H1 (cell line): Measurements from ENCODE around the gene ANAPC5. TPM values are rescaled to one million over a fixed set of nuclear protein-coding genes. Genes with fewer than 3 reads are reported as not detected.

Experiments
- CTCF ChIA-PET: fragments of 300-600 bp; sonication (Branson Sonifier 250); formaldehyde crosslinking; loops from one replicate; lab custom pipeline; 2021; ENCODE audit not compliant: partially characterized antibody; lab: Charles Lee
- POLR2A ChIA-PET: fragments of 300-600 bp; sonication (Branson Sonifier 250); formaldehyde crosslinking; loops from one replicate; lab custom pipeline; 2021; ENCODE audit warnings: inconsistent platforms; ENCODE audit not compliant: partially characterized antibody; lab: Charles Lee
- DNase-seq, 2 experiments: peaks; one replicate each; pipeline versions ENCODE4 v3.0.0 to v3.0.0-alpha.2; 2010 to 2022; ENCODE audit warnings: low spot score in 2 of 2, low read depth in 1 of 2, mixed read lengths in 1 of 2
- FAIRE-seq: peaks from 2 replicates; lab custom pipeline; 2011; peaks lifted over from hg19 to GRCh38; lab: Jason Lieb, UNC
- H2AFZ ChIP-seq: 2 replicates; pipeline ENCODE4 v1.8.1; 2012; ENCODE audit warnings: low read length, inconsistent platforms
- H2AK5ac ChIP-seq: 2 replicates; pipeline ENCODE4 v1.6.1; 2013; ENCODE audit warnings: low read depth, low read length
- H2BK120ac ChIP-seq: replicated peaks from 2 replicates; pipeline ENCODE3; 2013; ENCODE audit warnings: low read depth, low read length, inconsistent platforms
- H2BK12ac ChIP-seq: 2 replicates; pipeline ENCODE4 v1.6.1; 2013; ENCODE audit warnings: low read depth, low read length
- H2BK15ac ChIP-seq: 2 replicates; pipeline ENCODE4 v1.6.1; 2013; ENCODE audit warnings: low read length
- H2BK20ac ChIP-seq: 2 replicates; pipeline ENCODE4 v1.6.1; 2013; ENCODE audit warnings: low read length
- H2BK5ac ChIP-seq: 2 replicates; pipeline ENCODE4 v1.6.1; 2013; ENCODE audit warnings: low read depth, low read length
- H3K14ac ChIP-seq: 2 replicates; pipeline ENCODE4 v1.6.1; 2013; ENCODE audit warnings: inconsistent platforms; ENCODE audit not compliant: insufficient read length
- H3K18ac ChIP-seq: 2 replicates; pipeline ENCODE4 v1.6.1; 2013; ENCODE audit warnings: low read length; ENCODE audit errors: extremely low read depth
- H3K23ac ChIP-seq: 2 replicates; pipeline ENCODE4 v1.6.1; 2013; ENCODE audit warnings: inconsistent platforms; ENCODE audit not compliant: insufficient read length
- H3K23me2 ChIP-seq: 2 replicates; pipeline ENCODE4 v1.6.1; 2013; ENCODE audit warnings: low read depth, low read length
- H3K27ac ChIP-seq: 2 replicates; pipeline ENCODE4 v1.6.1; 2011; ENCODE audit warnings: low read depth, low read length, inconsistent platforms
- H3K27me3 ChIP-seq, 4 experiments: replicated peaks in 1 of 4; 1 replicate in 1 of 4; 2 replicates in 3 of 4; pipeline versions ENCODE4 v1.6.1 to v1.8.1; 2011 to 2013; ENCODE audit warnings: low read length in 3 of 4, mild to moderate bottlenecking in 3 of 4, inconsistent platforms in 2 of 4, mixed read lengths in 2 of 4, moderate library complexity in 1 of 4; ENCODE audit not compliant: control insufficient read depth in 3 of 4, insufficient read depth in 3 of 4; ENCODE audit errors: extremely low read depth in 1 of 4
- H3K36me3 ChIP-seq, 4 experiments: 2 replicates each; pipeline versions ENCODE4 v1.6.1 to v1.8.1; 2011 to 2013; ENCODE audit warnings: mild to moderate bottlenecking in 4 of 4, low read length in 3 of 4, moderate library complexity in 2 of 4, control low read depth in 1 of 4, inconsistent platforms in 1 of 4; ENCODE audit not compliant: insufficient read depth in 4 of 4, control insufficient read depth in 2 of 4
- H3K4ac ChIP-seq: replicated peaks from 2 replicates; pipeline ENCODE3; 2013; ENCODE audit warnings: low read length, low read depth, mixed read lengths, inconsistent platforms; ENCODE audit not compliant: insufficient read length
- H3K4me1 ChIP-seq, 4 experiments: replicated peaks in 1 of 4; 1 replicate in 1 of 4; 2 replicates in 3 of 4; pipeline versions ENCODE4 v1.6.1 to v1.8.1; 2011 to 2013; ENCODE audit warnings: low read length in 3 of 4, inconsistent platforms in 2 of 4, mixed read lengths in 1 of 4; ENCODE audit not compliant: insufficient read depth in 4 of 4, control insufficient read depth in 3 of 4
- H3K4me2 ChIP-seq, 2 experiments: 2 replicates each; pipeline versions ENCODE4 v1.6.1 to v1.8.1; 2011 to 2013; ENCODE audit warnings: low read depth in 2 of 2, low read length in 2 of 2, control low read depth in 1 of 2, inconsistent platforms in 1 of 2, mild to moderate bottlenecking in 1 of 2; ENCODE audit not compliant: insufficient read depth in 1 of 2
- H3K4me3 ChIP-seq, 4 experiments: fragments of 200-600, 300-600 bp in 1 of 4; sonication (generic), shearing (Covaris generic), sonication (Bioruptor Twin) in 1 of 4; 2 replicates each; pipeline versions ENCODE4 v1.5.1 to v1.8.1; 2011 to 2016; ENCODE audit warnings: low read length in 4 of 4, low read depth in 3 of 4, control low read depth in 2 of 4, inconsistent platforms in 2 of 4, mild to moderate bottlenecking in 2 of 4, mixed read lengths in 1 of 4, moderate library complexity in 1 of 4; ENCODE audit not compliant: insufficient read depth in 2 of 4; ENCODE audit errors: extremely low read depth in 1 of 4
- H3K56ac ChIP-seq: replicated peaks from 2 replicates; pipeline ENCODE3; 2013; ENCODE audit warnings: low read depth, mild to moderate bottlenecking, mixed read lengths, low read length, inconsistent platforms; ENCODE audit not compliant: insufficient read length
- H3K79me1 ChIP-seq: 2 replicates; pipeline ENCODE4 v1.6.1; 2013; ENCODE audit warnings: low read depth, low read length, control low read depth
- H3K79me2 ChIP-seq, 2 experiments: 2 replicates each; pipeline versions ENCODE4 v1.6.1 to v1.8.1; 2012 to 2013; ENCODE audit warnings: low read length in 2 of 2, mild to moderate bottlenecking in 2 of 2, inconsistent platforms in 1 of 2; ENCODE audit not compliant: insufficient read depth in 2 of 2, control insufficient read depth in 1 of 2
- H3K9ac ChIP-seq, 4 experiments: replicated peaks in 1 of 4; 1 replicate in 1 of 4; 2 replicates in 3 of 4; pipeline versions ENCODE4 v1.6.1 to v1.8.1; 2011 to 2013; ENCODE audit warnings: low read depth in 3 of 4, low read length in 3 of 4, control low read depth in 2 of 4, mild to moderate bottlenecking in 2 of 4, moderate library complexity in 2 of 4, inconsistent platforms in 1 of 4; ENCODE audit errors: extremely low read depth in 1 of 4
- H3K9me3 ChIP-seq, 2 experiments: 2 replicates each; pipeline versions ENCODE4 v1.6.1 to v1.8.1; 2012 to 2013; ENCODE audit warnings: mild to moderate bottlenecking in 2 of 2, moderate library complexity in 2 of 2, control low read depth in 1 of 2, inconsistent platforms in 1 of 2, low read depth in 1 of 2, low read length in 1 of 2, mixed read lengths in 1 of 2; ENCODE audit not compliant: insufficient read depth in 2 of 2
- H4K20me1 ChIP-seq, 2 experiments: replicated peaks in 1 of 2; 2 replicates each; pipeline versions ENCODE3 to v1.8.1; 2011 to 2013; ENCODE audit warnings: inconsistent platforms in 2 of 2, low read length in 2 of 2, mild to moderate bottlenecking in 1 of 2; ENCODE audit not compliant: insufficient read depth in 2 of 2, control insufficient read depth in 1 of 2
- H4K5ac ChIP-seq: 2 replicates; pipeline ENCODE4 v1.6.1; 2013; ENCODE audit warnings: low read length, low read depth, mixed read lengths, inconsistent platforms; ENCODE audit not compliant: insufficient read length
- H4K8ac ChIP-seq: 2 replicates; pipeline ENCODE4 v1.8.0; 2013; ENCODE audit warnings: mild to moderate bottlenecking, moderate library complexity, low read length, inconsistent platforms; ENCODE audit not compliant: insufficient read depth; ENCODE audit errors: extremely low read depth
- H4K91ac ChIP-seq: replicated peaks from 2 replicates; pipeline ENCODE3; 2013; ENCODE audit warnings: low read length, mixed read lengths, inconsistent platforms; ENCODE audit not compliant: insufficient read length
- BCL11A ChIP-seq, 2 experiments: IDR thresholded peaks; one replicate each; pipeline ENCODE4 v1.6.1; 2011; ENCODE audit warnings: low read depth in 2 of 2, low read length in 2 of 2, mild to moderate bottlenecking in 2 of 2
- BRCA1 ChIP-seq: IDR thresholded peaks from 2 replicates; pipeline ENCODE4 v1.6.1; 2012; ENCODE audit warnings: low read depth, low read length, improper control_type of control experiment
- KDM5A ChIP-seq: fragments of 200-600 bp; IDR thresholded peaks from 2 replicates; pipeline ENCODE4 v1.7.1; 2012; ENCODE audit warnings: mild to moderate bottlenecking, low read length, inconsistent platforms, mixed read lengths
- WGBS, 2 experiments: shearing (Covaris generic) in 1 of 2; methylation state at CpG; one replicate each; pipeline versions ENCODE4 v1.1.6 to v1.1.7; 2013 to 2015; ENCODE audit warnings: low lambda C conversion rate in 2 of 2, mixed read lengths in 2 of 2, inconsistent platforms in 1 of 2, low coverage in 1 of 2, missing lambda C conversion rate in 1 of 2; ENCODE audit not compliant: insufficient replicate concordance in 2 of 2, insufficient coverage in 1 of 2, insufficient read length in 1 of 2; ENCODE audit errors: extremely low coverage in 1 of 2, missing lambda C conversion rate in 1 of 2; 5-methylcytosine and 5-hydroxymethylcytosine counted together
- polyA plus RNA-seq, 7 experiments: library from polyadenylated mRNA; depleted of rRNA in 3 of 7; stranded (reverse) in 5 of 7; unstranded in 2 of 7; fragments of >200 nt in 5 of 7; fragments of 200-250 nt in 2 of 7; gene quantifications; 1 replicate in 5 of 7; 2 replicates in 1 of 7; 4 replicates in 1 of 7; pipeline versions ENCODE4 v1.2.1 to v1.2.3, GENCODE V29; 2011 to 2013; ENCODE audit warnings: missing spikeins in 2 of 7, mixed read lengths in 2 of 7
- total RNA-seq: library from RNA; stranded (reverse); fragmentation: NEBNext Ultra II Directional; extraction: Animal tissue kit (Norgen Biotek cat#: 25700); gene quantifications from 2 replicates; pipeline ENCODE4 v1.2.1, GENCODE V29; 2021
- TF ChIP-seq, protein P1 (sequence below): IDR thresholded peaks from 2 replicates; pipeline ENCODE4 v1.6.1; 2012; ENCODE audit warnings: low read length, inconsistent platforms

The ANAPC5 gene
- total and polyA plus RNA-seq, 2 of the 8 experiments (the other 6 are each of a cell fraction or from before 2014, with no cell fraction given) = 103 to 127 TPM

DNA sequence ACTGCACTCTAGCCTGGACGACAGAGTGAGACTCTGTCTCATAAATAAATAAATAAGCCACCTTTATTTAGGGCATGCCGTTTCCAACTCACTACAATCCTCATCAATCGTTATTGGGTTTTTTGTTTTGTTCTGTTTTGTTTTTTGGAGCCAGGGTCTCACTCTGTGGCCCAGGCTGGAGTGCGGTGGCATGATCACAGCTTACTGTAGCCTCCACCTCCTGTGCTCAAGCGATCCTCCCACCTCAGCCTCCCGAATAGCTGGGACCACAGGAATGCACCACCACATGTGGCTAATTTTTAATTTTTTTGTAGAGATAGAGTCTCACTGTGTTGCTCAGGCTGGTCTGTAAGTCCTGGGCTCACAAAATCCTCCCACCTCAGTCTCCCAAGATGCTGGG is 3.6 kb upstream of the ANAPC5 start:
- Histone ChIP-seq H3K4me1 (0 out of 7 replicates have a peak, but pooled peaks cover 0 to 2% (median 0%) of the 10 kb centered on the region in 4 experiments), H4K91ac (no peak overlapping the region), H3K9me3 (no peaks in the 10 kb centered on the region), H3K56ac (no peak overlapping the region), H3K27me3 (no peaks in the 10 kb centered on the region), H3K4me3 (no peak overlapping the region), H2BK5ac (no peak overlapping the region), H2BK15ac (no peak overlapping the region), H2BK20ac (no peak overlapping the region), H2AK5ac (no peak overlapping the region), H3K14ac (no peak overlapping the region), H3K4ac (no peak overlapping the region), H3K79me1 (peaks cover 3% of the 10 kb centered on the region), H3K4me2 (no peak overlapping the region), H3K79me2 (peaks cover 0 to 13% of the 10 kb centered on the region in 2 experiments; a peak in 3 of 4 replicates), H3K9ac (no peak overlapping the region), H3K27ac (no peak overlapping the region), H3K23ac (no peak overlapping the region), H3K23me2 (peaks cover 2% of the 10 kb centered on the region; the same call in 1 of the 2 replicates), H2BK120ac (no peak overlapping the region), H2BK12ac (no peak overlapping the region), H4K8ac (no peak overlapping the region), H4K5ac (no peak overlapping the region), H2AFZ (no peak overlapping the region), H3K18ac (no peak overlapping the region), H4K20me1 (no peaks in the 10 kb centered on the region), H3K36me3 (no peaks in the 10 kb centered on the region)
- DNase-seq (no peak), FAIRE-seq (no peak)
- 90% methylated on average over 6 of the region's 6 CpGs; no CpG with 5 or more reads in 1 of the 2 experiments for WGBS, 2 experiments
- ChIA-PET CTCF (interaction anchor here (0.6 to 1.4 kb wide), 2 partner anchors 15 to 21 kb away, joined by 3 to 4 read pairs; no protein-coding TSS in a partner anchor), POLR2A (no interaction called here)
- TF ChIP-seq BCL11A (IDR thresholded peaks at IDR 0.05; ENCODE audit: low read depth in 2 of 2, low read length in 2 of 2) (no peak), KDM5A (no peak), BRCA1 (no peak)
- TF ChIP-seq, protein P1, sequence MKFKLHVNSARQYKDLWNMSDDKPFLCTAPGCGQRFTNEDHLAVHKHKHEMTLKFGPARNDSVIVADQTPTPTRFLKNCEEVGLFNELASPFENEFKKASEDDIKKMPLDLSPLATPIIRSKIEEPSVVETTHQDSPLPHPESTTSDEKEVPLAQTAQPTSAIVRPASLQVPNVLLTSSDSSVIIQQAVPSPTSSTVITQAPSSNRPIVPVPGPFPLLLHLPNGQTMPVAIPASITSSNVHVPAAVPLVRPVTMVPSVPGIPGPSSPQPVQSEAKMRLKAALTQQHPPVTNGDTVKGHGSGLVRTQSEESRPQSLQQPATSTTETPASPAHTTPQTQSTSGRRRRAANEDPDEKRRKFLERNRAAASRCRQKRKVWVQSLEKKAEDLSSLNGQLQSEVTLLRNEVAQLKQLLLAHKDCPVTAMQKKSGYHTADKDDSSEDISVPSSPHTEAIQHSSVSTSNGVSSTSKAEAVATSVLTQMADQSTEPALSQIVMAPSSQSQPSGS = no peak
